Astrocyte of the spinal cord (primary cell): ENCODE measurements around the gene DEK.

ENCODE experiments used
- DNase-seq: peaks from one replicate; pipeline ENCODE4 v3.0.0; 2011; ENCODE audit warnings: low read depth, low spot score
- H3K4me3 ChIP-seq: 2 replicates; pipeline ENCODE4 v1.5.1; 2011; ENCODE audit warnings: low read depth, mild to moderate bottlenecking, low read length, moderate library complexity
- CTCF ChIP-seq: IDR thresholded peaks from 2 replicates; pipeline ENCODE4 v1.5.1; 2012; ENCODE audit warnings: low read depth, mild to moderate bottlenecking, low read length, inconsistent platforms
- in situ Hi-C: cut with HindIII; loops from 2 replicates; pipeline ENCODE4 v1.10.0; 2017; ENCODE audit warnings: low sequenced_read_pairs

The DEK gene

GRCh38 chr6:18207438-18207837 is 56.9 kb downstream of the DEK start:
- no peak overlapping the region for H3K4me3 ChIP-seq
- in situ Hi-C loops: no loop called here
- DNase-seq: no peak
- TF ChIP-seq CTCF: no peak

DNA sequence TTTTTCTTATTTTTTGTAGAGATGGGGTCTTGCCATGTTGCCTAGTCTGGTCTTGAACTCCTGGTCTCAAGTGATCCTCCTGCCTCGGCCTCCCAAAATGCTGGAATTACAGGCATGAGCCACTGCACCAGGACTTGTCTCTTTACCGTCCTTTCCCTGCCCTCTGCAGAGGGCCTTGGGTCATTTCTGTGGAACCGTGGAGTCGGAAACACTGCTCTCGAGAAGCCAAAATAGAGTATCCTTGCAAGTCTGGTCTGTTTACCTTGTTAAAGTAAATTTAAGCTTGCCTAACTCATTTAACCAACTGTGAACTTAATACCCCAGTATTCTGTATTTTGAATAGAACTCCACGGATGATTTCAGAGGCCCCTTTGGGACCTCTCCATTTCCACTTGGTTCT is 57.7 kb downstream of the DEK start:
- H3K4me3 ChIP-seq: no peak overlapping the region
- no peak for DNase-seq
- no peak for TF ChIP-seq CTCF
- in situ Hi-C loops: no loop called here

- in situ Hi-C loops: no loop called here
Measured at GRCh38 chr6:18204691-18205090, 59.6 kb downstream of the DEK start.

DNA sequence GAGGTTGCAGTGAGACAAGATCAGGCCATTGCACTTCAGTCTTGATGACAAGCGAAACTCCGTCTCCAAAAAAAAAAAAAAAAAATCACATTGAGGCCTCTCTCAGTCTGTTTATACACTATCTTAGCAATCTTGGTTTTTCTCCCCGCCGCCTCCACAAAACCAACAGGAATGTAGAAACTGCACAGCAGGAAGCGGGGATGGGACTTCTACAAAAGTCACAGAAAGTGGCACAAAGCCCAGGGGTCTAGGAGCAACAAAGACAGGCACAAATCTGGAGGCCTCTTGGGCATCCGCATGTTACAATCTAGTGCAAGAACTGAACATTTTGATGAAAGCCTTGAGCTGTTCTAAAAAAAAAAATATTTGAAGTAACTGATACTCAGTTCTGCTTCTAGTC is 60.5 kb downstream of the DEK start:
- no peak for TF ChIP-seq CTCF
- peak; percentile 30 for DNase-seq
- in situ Hi-C loops: no loop called here
- H3K4me3 ChIP-seq: no peak overlapping the region

More at GRCh38 chr6:18204691-18205090, 59.6 kb downstream of the DEK start:
- no peak for DNase-seq
- TF ChIP-seq CTCF: no peak
- no peak overlapping the region for H3K4me3 ChIP-seq

DNA sequence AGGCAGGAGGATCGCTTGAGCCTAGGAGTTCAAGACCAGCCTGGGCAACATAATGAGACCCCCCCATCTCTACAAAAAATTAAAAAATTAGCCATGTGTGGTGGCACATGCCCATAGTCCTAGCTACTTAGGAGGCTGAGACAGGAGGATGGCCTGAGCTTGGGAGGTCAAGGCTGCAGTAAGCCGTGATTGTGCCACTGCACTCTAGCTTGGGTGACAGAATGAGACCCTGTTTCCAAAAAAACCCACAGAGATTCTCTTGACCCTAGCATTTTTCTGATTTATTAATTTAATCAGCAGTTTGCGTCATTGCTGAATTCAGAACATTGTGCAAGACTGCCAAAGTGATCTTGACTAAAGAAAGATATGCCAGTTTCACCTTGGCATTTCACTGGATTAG is 72.3 kb downstream of the DEK start:
- no peak overlapping the region for H3K4me3 ChIP-seq
- no peak for TF ChIP-seq CTCF
- no peak for DNase-seq
- in situ Hi-C loops: no loop called here

DNA sequence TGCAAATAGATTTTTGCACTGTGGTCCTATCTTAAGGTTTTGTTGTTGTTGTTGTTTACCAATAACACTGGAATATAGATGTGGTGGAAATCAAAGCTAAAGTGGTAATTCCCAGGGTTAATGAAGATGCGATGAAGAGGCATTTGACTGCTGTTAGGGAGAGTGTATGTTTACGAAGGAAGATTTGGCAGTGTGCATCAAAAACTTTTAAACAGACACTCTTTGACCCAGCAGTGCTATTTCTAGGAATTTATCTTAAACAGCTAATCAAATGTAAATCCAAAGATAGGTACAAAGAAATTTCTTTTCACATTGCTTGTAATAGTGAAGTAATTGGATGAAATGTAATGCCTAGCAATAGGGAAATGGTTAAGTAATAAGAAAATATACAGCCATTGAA is 75.1 kb downstream of the DEK start:
- DNase-seq: no peak
- in situ Hi-C loops: no loop called here
- no peak overlapping the region for H3K4me3 ChIP-seq
- no peak for TF ChIP-seq CTCF

DNA sequence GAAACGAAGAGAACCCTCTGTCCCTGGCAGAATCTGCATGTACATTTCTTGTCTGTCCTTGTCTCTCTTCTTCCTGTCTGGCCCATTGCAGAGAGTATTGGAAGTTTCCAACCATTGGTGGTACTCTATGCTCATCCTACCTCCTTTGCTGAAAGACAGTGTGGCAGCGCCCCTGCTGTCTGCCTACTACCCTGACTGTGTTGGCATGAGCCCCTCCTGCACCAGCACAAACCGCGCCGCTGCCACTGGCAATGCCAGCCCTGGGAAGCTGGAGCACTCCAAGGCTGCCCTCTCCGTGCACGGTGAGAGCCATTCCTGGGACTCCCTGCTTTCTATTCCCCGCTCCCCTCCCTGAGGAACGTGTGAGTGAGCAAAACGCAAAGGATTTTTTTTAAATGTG is 76.6 kb downstream of the DEK start:
- in situ Hi-C loops: no loop called here
- DNase-seq: no peak
- H3K4me3 ChIP-seq: no peak overlapping the region
- TF ChIP-seq CTCF: no peak
